HG02642 (cell line): ENCODE data around the gene ZNF121.
"Not testable (repeated sequence)": the region's sequence is repeated elsewhere in the genome, so short reads cannot be mapped to it uniquely, and the experiment has no call there.

Source experiments
- ATAC-seq: cut with Tn5 transposase; IDR thresholded peaks from one replicate; pipeline ENCODE4 v1.9.1; 2021; ENCODE audit warnings: mild to moderate bottlenecking; ENCODE audit not compliant: unreplicated experiment, poor library complexity

The ZNF121 gene

GRCh38 chr19:9539201-9539600 is 45.1 kb downstream of the ZNF121 start:
- not testable (repeated sequence) for ATAC-seq

- peak; percentile 74 for ATAC-seq
These were observed 45.9 kb downstream of the ZNF121 start, which contains the start of gene ZNF426 for GRCh38 chr19:9538183-9539058. Gene ZNF426 (minus strand): TSS chr19:9538645. CDS start chr19:9536232, 2,413 bp downstream.

DNA sequence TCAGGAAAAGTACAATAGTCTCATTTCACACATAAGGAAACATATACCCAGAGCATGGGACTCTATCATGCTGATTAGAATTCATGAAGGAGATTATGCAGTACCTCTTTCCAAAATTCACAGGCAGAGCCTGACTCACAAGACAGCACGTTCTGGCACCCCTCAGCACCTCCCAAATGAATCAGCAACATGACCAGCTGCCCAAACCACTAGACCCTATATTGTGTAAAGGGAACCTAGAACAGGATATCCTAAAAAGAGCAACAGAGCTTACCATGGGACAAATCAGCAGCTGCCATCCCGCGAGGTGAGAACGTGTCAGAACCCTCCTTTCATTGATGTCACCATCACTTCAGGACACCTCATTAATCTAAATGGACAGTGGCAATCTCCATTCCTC is 48.4 kb downstream of the ZNF121 start:
- ATAC-seq = no peak

DNA sequence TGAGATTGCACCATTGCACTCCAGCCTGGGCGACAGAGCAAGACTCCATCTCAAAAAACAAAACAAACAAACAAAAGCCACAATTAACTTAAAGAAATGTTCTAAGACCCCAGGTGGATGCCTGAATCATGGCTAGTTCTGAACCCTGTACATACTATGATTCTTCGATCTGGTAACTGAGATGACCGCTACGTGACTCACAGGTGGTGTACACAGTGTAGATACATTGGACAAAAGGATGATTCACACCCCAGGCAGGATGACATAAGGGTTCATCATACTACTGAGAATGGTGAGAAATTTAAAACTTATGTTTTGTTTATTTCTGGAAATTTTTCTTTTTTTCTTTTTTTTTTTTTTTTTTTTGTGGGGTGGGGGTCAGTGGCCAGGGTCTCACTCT is 52.4 kb downstream of the ZNF121 start:
- no peak for ATAC-seq

DNA sequence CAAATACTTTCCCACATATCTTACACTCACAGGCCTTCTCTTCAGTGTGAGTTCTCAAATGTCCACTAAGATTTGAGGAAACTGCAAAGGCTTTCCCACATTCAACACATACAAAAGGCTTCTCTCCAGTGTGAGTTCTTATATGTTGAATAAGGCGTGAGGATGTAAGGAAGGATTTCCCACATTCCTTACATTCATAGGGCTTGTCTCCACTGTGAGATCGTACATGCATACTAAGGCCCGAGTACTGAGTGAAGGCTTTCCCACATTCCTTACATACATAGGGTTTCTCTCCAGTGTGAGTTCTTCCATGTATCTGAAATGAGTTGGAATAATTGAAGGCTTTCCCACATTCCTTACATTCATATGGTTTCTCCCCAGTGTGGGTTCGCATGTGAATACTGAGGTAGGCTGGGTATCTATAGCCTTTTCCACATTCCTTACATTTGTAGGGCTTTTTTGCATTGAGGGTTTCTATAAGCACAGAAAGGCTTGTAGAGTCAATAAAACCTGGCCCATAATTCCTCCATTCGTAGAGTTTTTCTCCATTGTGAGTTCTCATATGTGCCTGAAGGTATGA is 55.5 kb downstream of the ZNF121 start:
- no peak for ATAC-seq

- no peak for ATAC-seq
These were observed 60.3 kb downstream of the ZNF121 start for GRCh38 chr19:9523885-9524474.
